NCI-H2227 treated with DMSO at 0.1 percent for 48 hours (cell line): ENCODE measurements around the gene FAM168A.
"Not testable (repeated sequence)": the region's sequence is repeated elsewhere in the genome, so short reads cannot be mapped to it uniquely, and the experiment has no call there.

Source experiments
- DNase-seq: peaks from one replicate; lab custom pipeline; 2025; lab: John Stamatoyannopoulos, UW

The FAM168A gene

GRCh38 chr11:73596547-73596946 is 1.4 kb downstream of the FAM168A start:
- no peak for DNase-seq

- DNase-seq: no peak
Measured at GRCh38 chr11:73592640-73593039, 5.3 kb downstream of the FAM168A start.

GRCh38 chr11:73591743-73592142 is 6.2 kb downstream of the FAM168A start:
- no peak for DNase-seq

- DNase-seq: no peak
Measured at GRCh38 chr11:73590991-73591390, 6.9 kb downstream of the FAM168A start.

GRCh38 chr11:73586791-73587190 is 11.1 kb downstream of the FAM168A start:
- DNase-seq: no peak

- no peak for DNase-seq
Measured at GRCh38 chr11:73585834-73586575, 11.9 kb downstream of the FAM168A start.

- no peak for DNase-seq
Measured at GRCh38 chr11:73584831-73585230, 13.1 kb downstream of the FAM168A start.

- DNase-seq: no peak
Measured at GRCh38 chr11:73582653-73583052, 15.3 kb downstream of the FAM168A start.

GRCh38 chr11:73580749-73581148 is 17.2 kb downstream of the FAM168A start:
- DNase-seq: not testable (repeated sequence)

- no peak for DNase-seq
Measured at GRCh38 chr11:73579641-73580434, 18.1 kb downstream of the FAM168A start.

- no peak for DNase-seq
Measured at GRCh38 chr11:73578592-73579185, 19.2 kb downstream of the FAM168A start.

- no peak for DNase-seq
Measured at GRCh38 chr11:73577496-73577917, 20.4 kb downstream of the FAM168A start.

GRCh38 chr11:73576185-73576614 is 21.7 kb downstream of the FAM168A start:
- peak; percentile 92 for DNase-seq

- DNase-seq: not testable (repeated sequence)
Measured at GRCh38 chr11:73571982-73572381, 25.9 kb downstream of the FAM168A start.

GRCh38 chr11:73570415-73571114 is 27.3 kb downstream of the FAM168A start:
- no peak for DNase-seq

GRCh38 chr11:73566977-73567755 is 30.7 kb downstream of the FAM168A start:
- no peak for DNase-seq

GRCh38 chr11:73566422-73566821 is 31.5 kb downstream of the FAM168A start:
- no peak for DNase-seq

- no peak for DNase-seq
Measured at GRCh38 chr11:73565804-73566203, 32.1 kb downstream of the FAM168A start.

GRCh38 chr11:73564903-73565302 is 33.0 kb downstream of the FAM168A start:
- DNase-seq: no peak

GRCh38 chr11:73563539-73564200 is 34.2 kb downstream of the FAM168A start:
- DNase-seq: no peak

GRCh38 chr11:73559743-73560142 is 38.2 kb downstream of the FAM168A start:
- DNase-seq: no peak
